ENCODE results near the gene JPH2. TPM values are rescaled to one million over a fixed set of nuclear protein-coding genes. Genes with fewer than 3 reads are reported as not detected.
A peak's percentile ranks its signal among the peaks of the same experiment; 100 is the strongest.

The JPH2 gene
- total and polyA plus RNA-seq, 2 of the 4 experiments (the other 2 are of a cell fraction), result 0.44 to 0.54 TPM

DNA sequence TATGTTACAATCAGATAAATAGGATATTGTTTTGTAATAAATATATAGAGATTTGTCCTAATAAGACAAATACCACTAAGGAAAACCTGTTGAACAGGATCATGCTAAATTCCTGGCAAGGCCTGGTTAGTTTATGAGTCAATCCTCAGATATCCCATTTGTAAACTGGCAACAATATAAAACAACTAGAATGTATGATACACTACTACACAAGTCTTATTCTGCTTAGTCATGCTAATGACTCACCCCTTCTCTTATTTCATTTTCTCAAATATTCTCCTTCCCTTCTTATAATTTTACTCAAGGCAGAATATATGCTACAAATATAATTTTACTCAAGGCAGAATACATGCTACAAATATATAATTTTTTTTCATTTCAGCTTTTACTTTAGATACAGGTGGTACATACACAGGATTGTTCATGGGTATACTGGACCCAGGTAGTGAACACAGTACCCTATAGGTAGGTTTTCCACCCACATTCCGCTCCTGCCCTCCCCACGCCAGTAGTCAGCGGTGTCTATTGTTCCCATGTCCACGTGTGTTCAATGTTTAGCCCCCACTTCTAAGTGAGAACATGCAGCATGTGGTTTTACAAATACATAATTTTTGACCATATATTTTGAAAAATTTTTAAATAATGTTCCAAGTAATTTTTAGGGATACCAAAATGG lies 17.3 kb upstream of the JPH2 start:
- Histone ChIP-seq H3K9me3 (ENCODE audit: control insufficient read depth, insufficient read depth, low read length) (no peaks in the 10 kb centered on the region), H2BK20ac (ENCODE audit: low read depth, low read length) (peak overlapping the region; percentile 99), H4K5ac (ENCODE audit: low read depth, low read length) (peak overlapping the region; percentile 99), H2AK9ac (replicated peaks; ENCODE audit: low read depth, low read length, poor library complexity) (peak overlapping the region; percentile 93), H3K14ac (replicated peaks; ENCODE audit: low read depth, low read length) (peak overlapping the region; percentile 97), H2AK5ac (ENCODE audit: low read depth, low read length) (peak overlapping the region; percentile 100), H4K20me1 (ENCODE audit: insufficient read depth, low read length) (peaks cover 17% of the 10 kb centered on the region), H2BK120ac (ENCODE audit: low read depth, low read length) (peak overlapping the region; percentile 99), H3K56ac (ENCODE audit: extremely low read depth, insufficient read depth, low read length) (peak overlapping the region; percentile 93), H3K18ac (ENCODE audit: low read depth, low read length) (peak overlapping the region; percentile 100), H3K4me1 (ENCODE audit: control insufficient read depth, insufficient read depth, low read length) (peaks cover 19% of the 10 kb centered on the region), H2AFZ (replicated peaks; ENCODE audit: low read length, poor library complexity) (no peak overlapping the region), H4K91ac (ENCODE audit: insufficient read depth, low read depth, low read length) (peak overlapping the region; percentile 99), H3K23ac (ENCODE audit: low read depth, low read length) (peak overlapping the region; percentile 97), H3K36me3 (ENCODE audit: control insufficient read depth, insufficient read depth, low read length) (peaks cover 28% of the 10 kb centered on the region), H2BK15ac (ENCODE audit: low read depth, low read length) (peak overlapping the region; percentile 100), H2BK5ac (ENCODE audit: low read depth, low read length, poor library complexity, severe bottlenecking) (peak overlapping the region; percentile 100), H3K4me3 (ENCODE audit: insufficient read depth, low read depth, low read length) (no peak overlapping the region), H3K79me1 (ENCODE audit: low read depth in 1 of 2, low read length in 2 of 2) (peaks cover 19 to 75% of the 10 kb centered on the region in 2 experiments), H3K9me1 (ENCODE audit: insufficient read depth, low read length) (peaks cover 28% of the 10 kb centered on the region), H3K27me3 (ENCODE audit: control insufficient read depth, insufficient read depth, low read length) (no peaks in the 10 kb centered on the region), H4K8ac (ENCODE audit: low read depth in 2 of 2, low read length in 2 of 2) (peak overlapping the region; percentile 92 to 93), H3K27ac (ENCODE audit: insufficient read depth, low read length) (peak overlapping the region; percentile 100), H3K4ac (ENCODE audit: low read depth, low read length) (peak overlapping the region; percentile 100), H3K9ac (ENCODE audit: low read depth, low read length) (no peak overlapping the region), H3K4me2 (ENCODE audit: low read depth, low read length) (peak overlapping the region; percentile 96)
- in situ Hi-C loops (cut with MboI; ENCODE audit: low sequenced_read_pairs), result no loop called here
- DNase-seq (peak; percentile 96), ATAC-seq (ENCODE audit: low read depth) (peak; percentile 62)
- ChIA-PET CTCF (interaction anchor here (0.5 to 1.1 kb wide), 2 partner anchors 88 to 303 kb away, joined by 3 to 4 read pairs; no protein-coding TSS in a partner anchor), POLR2A (ENCODE audit: unreplicated experiment) (interaction anchor here (0.6 kb wide), 1 partner anchor 156 kb away, joined by 4 read pairs; no protein-coding TSS in a partner anchor)
- intact Hi-C loops (cut with micrococcal nuclease), result loop anchor here (10.0 kb wide), 1 partner anchor 749 kb away; the partner anchor contains the start of gene SRSF6
- dilution Hi-C loops (cut with HindIII; ENCODE audit: low sequenced_read_pairs, unreplicated experiment), result no loop called here
- no TSS peak for BruUV-seq (replicated peaks)
- WGBS, 2 experiments (ENCODE audit: extremely low coverage in 2 of 2, insufficient read length in 1 of 2), result no CpG with 5 or more reads among the region's 4 CpGs
- TF ChIP-seq MXI1 (IDR thresholded peaks at IDR 0.05; ENCODE audit: borderline replicate concordance, low read depth, low read length) (no peak), MAFK (IDR thresholded peaks at IDR 0.05; ENCODE audit: low read depth, low read length) (peak; percentile 88), NFE2L2 (IDR thresholded peaks at IDR 0.05; ENCODE audit: low read depth, low read length) (peak; percentile 99), RAD21 (IDR thresholded peaks at IDR 0.05; ENCODE audit: low read length) (no peak), CHD1 (IDR thresholded peaks at IDR 0.05; ENCODE audit: low read depth, low read length) (no peak), RCOR1 (IDR thresholded peaks at IDR 0.05; ENCODE audit: insufficient replicate concordance, low read length) (no peak), FOS (IDR thresholded peaks at IDR 0.05; ENCODE audit: low read depth, low read length) (peak; percentile 99), POLR2A (IDR thresholded peaks at IDR 0.05; ENCODE audit: low read depth, low read length) (no peak), MAZ (IDR thresholded peaks at IDR 0.05; ENCODE audit: borderline replicate concordance, low read depth, low read length) (no peak), BHLHE40 (IDR thresholded peaks at IDR 0.05; ENCODE audit: low read depth, low read length) (peak; percentile 61; the same call in 1 of the 2 replicates), SMC3 (IDR thresholded peaks at IDR 0.05; ENCODE audit: low read depth, low read length) (no peak), RFX5 (IDR thresholded peaks at IDR 0.05; ENCODE audit: low read depth, low read length) (no peak)
- TF ChIP-seq, protein P1, sequence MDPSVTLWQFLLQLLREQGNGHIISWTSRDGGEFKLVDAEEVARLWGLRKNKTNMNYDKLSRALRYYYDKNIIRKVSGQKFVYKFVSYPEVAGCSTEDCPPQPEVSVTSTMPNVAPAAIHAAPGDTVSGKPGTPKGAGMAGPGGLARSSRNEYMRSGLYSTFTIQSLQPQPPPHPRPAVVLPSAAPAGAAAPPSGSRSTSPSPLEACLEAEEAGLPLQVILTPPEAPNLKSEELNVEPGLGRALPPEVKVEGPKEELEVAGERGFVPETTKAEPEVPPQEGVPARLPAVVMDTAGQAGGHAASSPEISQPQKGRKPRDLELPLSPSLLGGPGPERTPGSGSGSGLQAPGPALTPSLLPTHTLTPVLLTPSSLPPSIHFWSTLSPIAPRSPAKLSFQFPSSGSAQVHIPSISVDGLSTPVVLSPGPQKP (IDR thresholded peaks at IDR 0.05; ENCODE audit: borderline replicate concordance, low read depth, low read length), result no peak
- TF ChIP-seq, protein P2, sequence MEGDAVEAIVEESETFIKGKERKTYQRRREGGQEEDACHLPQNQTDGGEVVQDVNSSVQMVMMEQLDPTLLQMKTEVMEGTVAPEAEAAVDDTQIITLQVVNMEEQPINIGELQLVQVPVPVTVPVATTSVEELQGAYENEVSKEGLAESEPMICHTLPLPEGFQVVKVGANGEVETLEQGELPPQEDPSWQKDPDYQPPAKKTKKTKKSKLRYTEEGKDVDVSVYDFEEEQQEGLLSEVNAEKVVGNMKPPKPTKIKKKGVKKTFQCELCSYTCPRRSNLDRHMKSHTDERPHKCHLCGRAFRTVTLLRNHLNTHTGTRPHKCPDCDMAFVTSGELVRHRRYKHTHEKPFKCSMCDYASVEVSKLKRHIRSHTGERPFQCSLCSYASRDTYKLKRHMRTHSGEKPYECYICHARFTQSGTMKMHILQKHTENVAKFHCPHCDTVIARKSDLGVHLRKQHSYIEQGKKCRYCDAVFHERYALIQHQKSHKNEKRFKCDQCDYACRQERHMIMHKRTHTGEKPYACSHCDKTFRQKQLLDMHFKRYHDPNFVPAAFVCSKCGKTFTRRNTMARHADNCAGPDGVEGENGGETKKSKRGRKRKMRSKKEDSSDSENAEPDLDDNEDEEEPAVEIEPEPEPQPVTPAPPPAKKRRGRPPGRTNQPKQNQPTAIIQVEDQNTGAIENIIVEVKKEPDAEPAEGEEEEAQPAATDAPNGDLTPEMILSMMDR (conservative IDR thresholded peaks at IDR 0.05; ENCODE audit: low read depth, low read length), result no peak
- TF ChIP-seq, protein P3, sequence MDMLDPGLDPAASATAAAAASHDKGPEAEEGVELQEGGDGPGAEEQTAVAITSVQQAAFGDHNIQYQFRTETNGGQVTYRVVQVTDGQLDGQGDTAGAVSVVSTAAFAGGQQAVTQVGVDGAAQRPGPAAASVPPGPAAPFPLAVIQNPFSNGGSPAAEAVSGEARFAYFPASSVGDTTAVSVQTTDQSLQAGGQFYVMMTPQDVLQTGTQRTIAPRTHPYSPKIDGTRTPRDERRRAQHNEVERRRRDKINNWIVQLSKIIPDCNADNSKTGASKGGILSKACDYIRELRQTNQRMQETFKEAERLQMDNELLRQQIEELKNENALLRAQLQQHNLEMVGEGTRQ (IDR thresholded peaks at IDR 0.05; ENCODE audit: low read depth, low read length), result no peak
